HEK293 (cell line): ENCODE results near the gene CADM1.

ENCODE experiments used
- CTCF ChIP-seq: fragments of 450-650 bp; formaldehyde crosslinking; IDR thresholded peaks from 2 replicates; pipeline ENCODE4 v1.5.1; 2016; ENCODE audit warnings: missing biosample characterization, missing genetic modification characterization
- MZF1 ChIP-seq: fragments of 450-650 bp; formaldehyde crosslinking; IDR thresholded peaks from 2 replicates; pipeline ENCODE4 v1.5.1; 2017; ENCODE audit warnings: missing biosample characterization, missing genetic modification characterization, borderline replicate concordance
- SP2 ChIP-seq: fragments of 450-650 bp; formaldehyde crosslinking; IDR thresholded peaks from 2 replicates; pipeline ENCODE4 v1.5.1; 2016; ENCODE audit warnings: missing biosample characterization, missing genetic modification characterization
- YY1 ChIP-seq: fragments of 450-650 bp; formaldehyde crosslinking; IDR thresholded peaks from 2 replicates; pipeline ENCODE4 v1.5.1; 2018; ENCODE audit warnings: missing biosample characterization, missing genetic modification characterization
- ZBTB44 ChIP-seq: fragments of 450-650 bp; IDR thresholded peaks from 2 replicates; pipeline ENCODE4 v1.5.1; 2018; ENCODE audit warnings: missing biosample characterization, mild to moderate bottlenecking, missing genetic modification characterization
- ZFP41 ChIP-seq: fragments of 450-650 bp; formaldehyde crosslinking; IDR thresholded peaks from 2 replicates; pipeline ENCODE4 v1.5.1; 2016; ENCODE audit warnings: missing biosample characterization, missing genetic modification characterization, borderline replicate concordance
- ZNF121 ChIP-seq: fragments of 450-650 bp; formaldehyde crosslinking; IDR thresholded peaks from 2 replicates; pipeline ENCODE4 v1.5.1; 2016; ENCODE audit warnings: missing biosample characterization, missing genetic modification characterization
- ZNF174 ChIP-seq: fragments of 450-650 bp; formaldehyde crosslinking; IDR thresholded peaks from 2 replicates; pipeline ENCODE4 v1.5.0; 2017; ENCODE audit warnings: missing biosample characterization, mild to moderate bottlenecking, missing genetic modification characterization
- ZNF324 ChIP-seq: fragments of 450-650 bp; formaldehyde crosslinking; IDR thresholded peaks from 2 replicates; pipeline ENCODE4 v1.5.1; 2016; ENCODE audit warnings: missing biosample characterization, missing genetic modification characterization
- ZNF335 ChIP-seq: fragments of 450-650 bp; formaldehyde crosslinking; conservative IDR thresholded peaks from 2 replicates; pipeline ENCODE4 v1.5.1; 2016; ENCODE audit warnings: missing biosample characterization, missing genetic modification characterization
- ZNF549 ChIP-seq: fragments of 450-650 bp; IDR thresholded peaks from 2 replicates; pipeline ENCODE4 v1.5.1; 2018; ENCODE audit warnings: missing biosample characterization, missing genetic modification characterization, mild to moderate bottlenecking, inconsistent platforms, moderate library complexity
- ZXDB ChIP-seq: fragments of 450-650 bp; formaldehyde crosslinking; IDR thresholded peaks from 2 replicates; pipeline ENCODE4 v1.5.1; 2016; ENCODE audit warnings: missing biosample characterization, missing genetic modification characterization
- TF ChIP-seq, protein P1 (sequence below): fragments of 450-650 bp; formaldehyde crosslinking; IDR thresholded peaks from 2 replicates; pipeline ENCODE4 v1.5.1; 2016; ENCODE audit warnings: missing biosample characterization, missing genetic modification characterization

DNA sequence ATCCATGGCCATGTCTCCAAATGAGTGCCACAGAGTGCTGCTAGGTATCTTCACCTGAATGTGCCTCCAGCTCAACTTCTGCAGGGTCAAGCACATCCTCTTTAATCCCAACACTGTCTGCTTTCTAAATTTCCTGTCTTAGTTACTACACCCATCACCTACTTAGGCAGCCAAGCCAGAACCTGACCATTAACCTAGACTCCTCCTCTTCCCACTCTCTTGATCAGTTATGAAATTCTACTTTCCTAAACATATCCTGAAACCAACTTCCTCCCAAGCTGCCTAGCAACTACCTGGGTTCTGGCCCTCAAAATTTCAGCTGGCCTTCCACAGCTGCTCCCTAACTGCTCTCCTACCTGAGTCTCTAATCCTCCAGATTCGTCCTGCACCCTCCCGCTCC, 22.7 kb downstream of the CADM1 start:
- TF ChIP-seq SP2 (no peak), ZBTB44 (tag by site-specific recombination) (no peak), CTCF (tag by site-specific recombination) (no peak), ZNF121 (no peak), MZF1 (tag by site-specific recombination) (no peak), ZNF549 (tag by site-specific recombination) (no peak), ZFP41 (tag by site-specific recombination) (no peak), ZXDB (tag by site-specific recombination) (no peak), YY1 (tag by site-specific recombination) (no peak), ZNF335 (tag by site-specific recombination) (no peak), ZNF324 (no peak), ZNF174 (no peak)
- TF ChIP-seq, protein P1, sequence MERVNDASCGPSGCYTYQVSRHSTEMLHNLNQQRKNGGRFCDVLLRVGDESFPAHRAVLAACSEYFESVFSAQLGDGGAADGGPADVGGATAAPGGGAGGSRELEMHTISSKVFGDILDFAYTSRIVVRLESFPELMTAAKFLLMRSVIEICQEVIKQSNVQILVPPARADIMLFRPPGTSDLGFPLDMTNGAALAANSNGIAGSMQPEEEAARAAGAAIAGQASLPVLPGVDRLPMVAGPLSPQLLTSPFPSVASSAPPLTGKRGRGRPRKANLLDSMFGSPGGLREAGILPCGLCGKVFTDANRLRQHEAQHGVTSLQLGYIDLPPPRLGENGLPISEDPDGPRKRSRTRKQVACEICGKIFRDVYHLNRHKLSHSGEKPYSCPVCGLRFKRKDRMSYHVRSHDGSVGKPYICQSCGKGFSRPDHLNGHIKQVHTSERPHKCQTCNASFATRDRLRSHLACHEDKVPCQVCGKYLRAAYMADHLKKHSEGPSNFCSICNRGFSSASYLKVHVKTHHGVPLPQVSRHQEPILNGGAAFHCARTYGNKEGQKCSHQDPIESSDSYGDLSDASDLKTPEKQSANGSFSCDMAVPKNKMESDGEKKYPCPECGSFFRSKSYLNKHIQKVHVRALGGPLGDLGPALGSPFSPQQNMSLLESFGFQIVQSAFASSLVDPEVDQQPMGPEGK (tag by site-specific recombination), result no peak
